ENCODE results near the gene MTNR1A.
"Not testable (repeated sequence)": the region's sequence is repeated elsewhere in the genome, so short reads cannot be mapped to it uniquely, and the experiment has no call there.

MTNR1A gene

DNA sequence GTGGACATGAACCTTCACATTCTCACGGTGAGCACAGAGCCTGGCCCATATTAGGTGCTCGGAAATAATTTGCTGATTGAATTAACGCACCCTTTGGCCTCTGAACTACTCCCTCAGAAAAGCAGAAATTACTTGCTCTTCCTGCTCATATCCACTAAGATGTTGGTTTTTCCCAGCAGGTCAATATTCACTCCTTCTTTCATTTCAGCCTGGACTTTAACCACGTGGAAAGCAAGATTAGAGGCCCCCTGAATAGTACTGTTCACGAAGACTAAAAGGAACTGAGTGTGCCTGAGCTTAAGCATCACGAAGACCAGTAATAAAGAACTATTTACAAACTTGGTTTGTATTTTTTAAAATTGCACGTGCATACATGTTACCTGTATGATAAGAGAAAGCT, 9.9 kb downstream of the MTNR1A start:
- TF ChIP-seq, protein P1, sequence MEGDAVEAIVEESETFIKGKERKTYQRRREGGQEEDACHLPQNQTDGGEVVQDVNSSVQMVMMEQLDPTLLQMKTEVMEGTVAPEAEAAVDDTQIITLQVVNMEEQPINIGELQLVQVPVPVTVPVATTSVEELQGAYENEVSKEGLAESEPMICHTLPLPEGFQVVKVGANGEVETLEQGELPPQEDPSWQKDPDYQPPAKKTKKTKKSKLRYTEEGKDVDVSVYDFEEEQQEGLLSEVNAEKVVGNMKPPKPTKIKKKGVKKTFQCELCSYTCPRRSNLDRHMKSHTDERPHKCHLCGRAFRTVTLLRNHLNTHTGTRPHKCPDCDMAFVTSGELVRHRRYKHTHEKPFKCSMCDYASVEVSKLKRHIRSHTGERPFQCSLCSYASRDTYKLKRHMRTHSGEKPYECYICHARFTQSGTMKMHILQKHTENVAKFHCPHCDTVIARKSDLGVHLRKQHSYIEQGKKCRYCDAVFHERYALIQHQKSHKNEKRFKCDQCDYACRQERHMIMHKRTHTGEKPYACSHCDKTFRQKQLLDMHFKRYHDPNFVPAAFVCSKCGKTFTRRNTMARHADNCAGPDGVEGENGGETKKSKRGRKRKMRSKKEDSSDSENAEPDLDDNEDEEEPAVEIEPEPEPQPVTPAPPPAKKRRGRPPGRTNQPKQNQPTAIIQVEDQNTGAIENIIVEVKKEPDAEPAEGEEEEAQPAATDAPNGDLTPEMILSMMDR (IDR thresholded peaks at IDR 0.05; ENCODE audit: low read depth, low read length): no peak
- no peak for DNase-seq (ENCODE audit: extremely low read depth, low read depth)

DNA sequence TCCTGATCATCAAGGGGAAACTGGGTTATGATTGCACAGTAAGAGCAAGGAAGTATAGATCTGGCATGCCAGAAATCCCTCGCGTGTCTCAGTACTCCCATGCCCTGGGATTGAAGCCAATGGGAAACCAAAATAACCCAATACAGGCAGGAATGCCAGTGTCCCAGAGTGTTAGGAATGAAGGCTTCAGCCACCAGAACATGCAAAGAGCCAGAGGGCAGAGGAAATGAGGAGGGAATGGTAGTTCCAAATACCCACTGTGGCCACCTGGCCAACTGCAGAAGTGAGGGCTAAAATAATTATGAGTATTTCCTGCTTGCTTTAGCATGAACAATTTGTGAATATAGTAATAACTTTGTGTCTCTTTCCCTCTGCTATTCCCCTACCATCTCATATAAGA, 12.2 kb downstream of the MTNR1A start:
- DNase-seq (ENCODE audit: extremely low read depth, low read depth): no peak
- TF ChIP-seq, protein P1 (IDR thresholded peaks at IDR 0.05; ENCODE audit: low read depth, low read length): no peak

DNA sequence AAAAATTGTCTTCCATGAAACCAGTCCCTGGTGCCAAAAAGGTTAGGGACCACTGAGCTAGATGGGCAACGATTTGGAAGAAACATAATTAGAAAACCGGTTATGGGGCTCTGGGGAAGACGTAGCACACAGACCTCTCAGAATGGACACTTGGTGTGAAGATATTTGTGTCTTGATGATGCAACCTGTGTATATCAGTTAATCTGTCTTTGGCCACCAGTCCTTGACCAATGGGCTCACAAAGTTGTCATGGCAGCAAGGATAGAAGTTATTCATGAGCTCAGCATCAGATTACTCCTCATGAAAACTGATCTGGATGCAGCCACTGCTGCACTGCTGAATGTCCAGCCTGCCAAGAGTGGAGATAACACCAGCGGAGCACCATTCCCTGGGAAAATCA, 13.6 kb downstream of the MTNR1A start:
- TF ChIP-seq, protein P1 (IDR thresholded peaks at IDR 0.05; ENCODE audit: low read depth, low read length): no peak
- no peak for DNase-seq (ENCODE audit: extremely low read depth, low read depth)

DNA sequence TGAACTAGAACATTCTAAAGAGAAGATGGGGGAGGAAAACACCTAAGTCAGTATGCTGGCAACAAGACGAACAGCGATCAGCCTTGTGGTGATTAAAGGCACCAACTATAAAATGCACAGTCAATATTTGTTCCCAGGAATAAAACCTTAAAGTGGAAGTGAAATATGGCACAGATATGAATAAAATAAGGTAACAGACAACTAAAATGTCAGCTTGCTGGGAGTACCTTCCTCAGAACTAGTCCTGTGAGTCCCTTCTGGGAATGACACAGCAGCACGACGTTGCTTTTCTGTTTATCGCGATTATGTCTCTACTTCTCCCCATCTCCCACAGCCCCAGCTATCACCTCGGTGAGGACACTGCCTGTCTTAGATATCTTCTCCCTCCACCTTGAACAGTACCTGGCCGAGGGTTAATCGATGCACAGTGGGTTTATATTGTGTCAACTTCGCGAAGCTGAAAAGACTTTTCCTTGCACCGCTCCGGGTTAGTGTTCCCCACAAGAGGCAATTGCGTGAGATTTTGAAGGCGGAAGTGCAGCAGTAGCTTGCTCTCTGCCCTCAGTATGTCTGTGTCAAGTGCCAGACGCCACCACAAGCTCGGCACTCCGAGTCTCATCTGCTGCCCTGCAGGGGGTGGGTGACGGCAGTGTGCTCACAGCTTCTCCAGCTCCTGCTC, 17.4 kb downstream of the MTNR1A start:
- TF ChIP-seq, protein P1 (IDR thresholded peaks at IDR 0.05; ENCODE audit: low read depth, low read length): no peak
- DNase-seq (ENCODE audit: extremely low read depth, low read depth): no peak

DNA sequence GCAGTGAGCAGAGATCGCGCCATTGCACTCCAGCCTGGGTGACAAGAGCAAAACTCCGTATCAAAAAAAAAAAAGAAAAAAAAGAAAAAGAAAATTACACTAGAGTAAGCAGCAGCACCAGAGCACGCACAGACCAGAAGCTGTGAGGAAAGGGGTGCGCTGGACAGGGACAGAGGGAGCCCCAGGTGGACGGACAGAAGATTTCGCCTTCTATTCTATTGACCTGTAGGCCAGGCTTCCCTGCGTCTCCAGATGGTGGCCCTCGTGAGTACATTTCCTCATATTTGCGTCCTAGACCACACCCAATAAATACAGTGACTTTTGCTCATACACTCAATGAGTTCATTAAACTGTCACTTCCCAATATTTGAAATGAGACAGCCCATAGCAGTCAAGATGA, 19.1 kb downstream of the MTNR1A start:
- DNase-seq (ENCODE audit: extremely low read depth, low read depth): no peak
- TF ChIP-seq, protein P1 (IDR thresholded peaks at IDR 0.05; ENCODE audit: low read depth, low read length): no peak

DNA sequence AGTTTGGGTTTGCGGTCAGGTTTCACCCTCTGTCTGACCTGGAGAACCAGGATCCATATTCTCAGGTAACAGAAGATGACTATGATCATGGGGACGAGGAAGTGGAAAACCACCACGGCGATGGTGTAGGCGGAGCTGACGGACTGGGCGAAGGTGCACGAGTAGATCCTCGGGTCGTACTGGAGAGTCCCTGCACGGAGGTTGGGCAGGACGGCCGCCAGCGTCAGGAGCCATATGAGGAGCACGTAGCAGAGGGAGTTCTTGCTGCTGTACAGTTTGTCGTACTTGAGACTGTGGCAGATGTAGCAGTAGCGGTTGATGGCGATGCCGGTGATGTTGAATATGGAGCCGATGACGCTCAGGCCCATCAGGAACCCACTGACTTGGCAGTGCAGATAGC, 21.3 kb downstream of the MTNR1A start:
- TF ChIP-seq, protein P1 (IDR thresholded peaks at IDR 0.05; ENCODE audit: low read depth, low read length): no peak
- DNase-seq (ENCODE audit: extremely low read depth, low read depth): no peak

DNA sequence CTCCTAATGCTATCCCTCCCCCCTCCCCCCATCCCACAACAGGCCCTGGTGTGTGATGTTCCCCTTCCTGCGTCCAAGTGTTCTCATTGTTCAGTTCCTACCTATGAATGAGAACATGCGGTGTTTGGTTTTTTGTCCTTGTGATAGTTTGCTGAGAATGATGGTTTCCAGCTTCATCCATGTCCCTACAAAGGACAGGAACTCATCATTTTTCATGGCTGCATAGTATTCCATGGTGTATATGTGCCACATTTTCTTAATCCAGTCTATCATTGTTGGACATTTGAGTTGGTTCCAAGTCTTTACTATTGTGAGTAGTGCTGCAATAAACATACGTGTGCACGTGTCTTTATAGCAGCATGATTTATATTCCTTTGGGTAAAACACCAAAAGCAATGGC, 31.4 kb downstream of the MTNR1A start:
- DNase-seq (ENCODE audit: extremely low read depth, low read depth): not testable (repeated sequence)

DNA sequence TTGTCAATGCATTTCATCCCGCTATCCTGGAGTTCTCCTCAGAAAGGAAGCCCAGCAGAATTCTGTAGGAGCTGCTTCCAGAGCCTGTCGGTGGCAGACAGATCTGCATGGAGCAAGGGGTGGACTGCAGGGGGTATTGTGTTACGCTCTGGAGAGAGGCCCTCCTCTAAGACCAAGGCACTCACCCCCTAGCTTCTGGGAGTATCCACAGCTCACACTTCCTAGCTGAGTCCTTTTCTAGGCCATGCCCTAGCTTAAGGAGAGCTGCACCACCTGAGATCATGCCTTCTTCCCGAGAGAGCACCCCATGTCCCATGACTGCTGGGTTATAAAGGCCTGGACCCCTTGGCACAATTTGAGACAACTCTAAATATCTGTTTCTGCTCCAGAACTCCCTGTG, 39.1 kb downstream of the MTNR1A start:
- TF ChIP-seq, protein P1 (IDR thresholded peaks at IDR 0.05; ENCODE audit: low read depth, low read length): no peak
- DNase-seq (ENCODE audit: extremely low read depth, low read depth): no peak
